ENCODE data around the gene CTIF. TPM values are rescaled to one million over a fixed set of nuclear protein-coding genes. Genes with fewer than 3 reads are reported as not detected.

The CTIF gene
- total RNA-seq, 1 experiment from 2014 or later, result 23.8 TPM

GRCh38 chr18:48601343-48601742, 62.5 kb downstream of the CTIF start:
- DNase-seq (ENCODE audit: low spot score), result no peak

- no peak for DNase-seq (ENCODE audit: low spot score)
These were observed 64.0 kb downstream of the CTIF start for GRCh38 chr18:48602759-48603390.

- DNase-seq (ENCODE audit: low spot score), result peak; percentile 71
These were observed 66.6 kb downstream of the CTIF start for GRCh38 chr18:48605408-48605845.

- DNase-seq (ENCODE audit: low spot score), result peak; percentile 83
These were observed 68.5 kb downstream of the CTIF start for GRCh38 chr18:48607056-48607984.

GRCh38 chr18:48608581-48608980, 69.8 kb downstream of the CTIF start:
- DNase-seq (ENCODE audit: low spot score), result no peak

- DNase-seq (ENCODE audit: low spot score), result no peak
These were observed 70.3 kb downstream of the CTIF start for GRCh38 chr18:48609114-48609513.

- DNase-seq (ENCODE audit: low spot score), result peak; percentile 37
These were observed 71.3 kb downstream of the CTIF start for GRCh38 chr18:48609820-48610815.

GRCh38 chr18:48611203-48611602, 72.4 kb downstream of the CTIF start:
- DNase-seq (ENCODE audit: low spot score), result no peak

- DNase-seq (ENCODE audit: low spot score), result no peak
These were observed 73.1 kb downstream of the CTIF start for GRCh38 chr18:48611785-48612480.

- no peak for DNase-seq (ENCODE audit: low spot score)
These were observed 73.7 kb downstream of the CTIF start for GRCh38 chr18:48612511-48612910.

GRCh38 chr18:48612917-48613316, 74.1 kb downstream of the CTIF start:
- no peak for DNase-seq (ENCODE audit: low spot score)

- no peak for DNase-seq (ENCODE audit: low spot score)
These were observed 75.0 kb downstream of the CTIF start for GRCh38 chr18:48613589-48614404.

- DNase-seq (ENCODE audit: low spot score), result no peak
These were observed 77.0 kb downstream of the CTIF start for GRCh38 chr18:48615566-48616401.

- no peak for DNase-seq (ENCODE audit: low spot score)
These were observed 77.8 kb downstream of the CTIF start for GRCh38 chr18:48616484-48617255.

GRCh38 chr18:48617844-48618497, 79.1 kb downstream of the CTIF start:
- DNase-seq (ENCODE audit: low spot score), result no peak

- DNase-seq (ENCODE audit: low spot score), result no peak
These were observed 80.2 kb downstream of the CTIF start for GRCh38 chr18:48619016-48619415.

- DNase-seq (ENCODE audit: low spot score), result no peak
These were observed 80.7 kb downstream of the CTIF start for GRCh38 chr18:48619501-48619900.

- no peak for DNase-seq (ENCODE audit: low spot score)
These were observed 81.2 kb downstream of the CTIF start for GRCh38 chr18:48620071-48620470.
